GM12878 (cell line): ENCODE data around the gene EIF1. TPM values are rescaled to one million over a fixed set of nuclear protein-coding genes. Genes with fewer than 3 reads are reported as not detected.

ENCODE experiments used
- ATAC-seq: fragments of 200-7000 bp; cut with Tn5 transposase; 3 replicates; pipeline ENCODE4 v1.9.1; 2020; ENCODE audit warnings: mild to moderate bottlenecking, moderate library complexity
- BruUV-seq: library from RNA; stranded (reverse); fragments of 400-500 nt; replicated peaks from 2 replicates; lab custom pipeline; 2021; lab: Mats Ljungman, UMichigan
- CTCF ChIA-PET: fragments of 300-600 bp; sonication (Branson Sonifier 250); formaldehyde crosslinking; extraction: SDS; loops from one replicate; lab custom pipeline; 2021; ENCODE audit warnings: inconsistent platforms; lab: Yijun Ruan, JAX
- POLR2A ChIA-PET: fragments of 350-600 bp; formaldehyde crosslinking; extraction: SDS; loops from one replicate; lab custom pipeline; 2021; ENCODE audit warnings: inconsistent platforms; lab: Charles Lee
- RAD21 ChIA-PET: fragments of 300-600 bp; sonication (Branson Sonifier 250); formaldehyde crosslinking; loops from one replicate; lab custom pipeline; 2023; ENCODE audit warnings: antibody characterized with exemption; ENCODE audit not compliant: unreplicated experiment; lab: Charles Lee
- SMC1A ChIA-PET: fragments of 300-600 bp; sonication (Branson Sonifier 250); formaldehyde crosslinking; loops from one replicate; lab custom pipeline; 2023; ENCODE audit not compliant: unreplicated experiment, uncharacterized antibody; lab: Charles Lee
- DNase-seq: peaks from one replicate; pipeline ENCODE4 v3.0.0-alpha.2; 2011; ENCODE audit warnings: low read depth, low spot score
- FAIRE-seq: peaks from 3 replicates; lab custom pipeline; 2011; peaks lifted over from hg19 to GRCh38; lab: Jason Lieb, UNC
- H2AFZ ChIP-seq: 2 replicates; pipeline ENCODE4 v1.6.0; 2011; ENCODE audit warnings: low read depth, low read length, control low read depth; ENCODE audit not compliant: control insufficient read depth
- H3K27ac ChIP-seq: 2 replicates; pipeline ENCODE4 v1.5.1; 2011; ENCODE audit warnings: control low read depth; ENCODE audit not compliant: control insufficient read depth, insufficient read depth
- H3K27me3 ChIP-seq, 2 experiments: replicated peaks in 1 of 2; 2 replicates each; pipeline versions ENCODE4 v1.6.0 to v1.6.1; 2011; ENCODE audit warnings: low read length in 1 of 2; ENCODE audit not compliant: control insufficient read depth in 2 of 2, insufficient read depth in 2 of 2
- H3K36me3 ChIP-seq, 2 experiments: 2 replicates each; pipeline ENCODE4 v1.5.1; 2011; ENCODE audit warnings: low read length in 1 of 2; ENCODE audit not compliant: control insufficient read depth in 2 of 2, insufficient read depth in 2 of 2
- H3K4me1 ChIP-seq: 2 replicates; pipeline ENCODE4 v1.6.1; 2011; ENCODE audit warnings: mild to moderate bottlenecking, low read length, moderate library complexity, mixed read lengths; ENCODE audit not compliant: control insufficient read depth, insufficient read depth
- H3K4me2 ChIP-seq: 2 replicates; pipeline ENCODE4 v1.6.0; 2011; ENCODE audit warnings: control low read depth; ENCODE audit not compliant: control insufficient read depth, insufficient read depth
- H3K4me3 ChIP-seq: fragments of 200-600 bp; sonication (generic); 2 replicates; pipeline ENCODE4 v1.5.1; 2016
- H3K79me2 ChIP-seq: 2 replicates; pipeline ENCODE4 v1.6.0; 2011; ENCODE audit warnings: low read length; ENCODE audit not compliant: control insufficient read depth, insufficient read depth
- H3K9ac ChIP-seq: 2 replicates; pipeline ENCODE4 v1.8.0; 2011; ENCODE audit warnings: low read length, control low read depth, mixed read lengths; ENCODE audit not compliant: control insufficient read depth, insufficient read depth
- H3K9me3 ChIP-seq: replicated peaks from 3 replicates; pipeline ENCODE4 v1.5.1; 2011; ENCODE audit warnings: mild to moderate bottlenecking, low read length; ENCODE audit not compliant: control insufficient read depth, insufficient read depth
- H4K20me1 ChIP-seq: 2 replicates; pipeline ENCODE4 v1.6.0; 2011; ENCODE audit not compliant: control insufficient read depth, insufficient read depth
- CEBPZ ChIP-seq: fragments of 150-350 bp; IDR thresholded peaks from 2 replicates; pipeline ENCODE4 v1.6.1; 2016; ENCODE audit warnings: low read depth, low read length
- ELK1 ChIP-seq: IDR thresholded peaks from 2 replicates; pipeline ENCODE4 v1.6.1; 2012; ENCODE audit warnings: low read depth, low read length, improper control_type of control experiment
- FOXK2 ChIP-seq: fragments of 450-650 bp; IDR thresholded peaks from 2 replicates; pipeline ENCODE4 v1.6.1; 2017; ENCODE audit warnings: mild to moderate bottlenecking, moderate library complexity
- LARP7 ChIP-seq: fragments of 450-650 bp; IDR thresholded peaks from 2 replicates; pipeline ENCODE4 v1.6.1; 2017; ENCODE audit warnings: mild to moderate bottlenecking
- MTA2 ChIP-seq: fragments of 450-650 bp; IDR thresholded peaks from 2 replicates; pipeline ENCODE4 v1.6.1; 2016; ENCODE audit warnings: low read depth, mild to moderate bottlenecking, moderate library complexity
- PAX5 ChIP-seq: IDR thresholded peaks from 2 replicates; pipeline ENCODE4 v1.6.1; 2011; ENCODE audit warnings: low read depth, low read length, borderline replicate concordance
- PRDM15 ChIP-seq: fragments of 450-650 bp; formaldehyde crosslinking; IDR thresholded peaks from 2 replicates; pipeline ENCODE4 v1.4.0; 2020; ENCODE audit warnings: mild to moderate bottlenecking, moderate library complexity
- RCOR1 ChIP-seq: conservative IDR thresholded peaks from 2 replicates; pipeline ENCODE4 v1.6.1; 2012; ENCODE audit warnings: low read depth, low read length, improper control_type of control experiment
- SMARCA5 ChIP-seq: fragments of 450-650 bp; IDR thresholded peaks from 2 replicates; pipeline ENCODE4 v1.6.1; 2017; ENCODE audit warnings: mild to moderate bottlenecking
- TCF7 ChIP-seq: IDR thresholded peaks from 2 replicates; pipeline ENCODE4 v1.6.1; 2014; ENCODE audit warnings: antibody characterized with exemption, borderline replicate concordance
- ZBTB11 ChIP-seq: fragments of 450-650 bp; formaldehyde crosslinking; IDR thresholded peaks from 2 replicates; pipeline ENCODE4 v1.5.0; 2022; ENCODE audit warnings: mild to moderate bottlenecking, missing genetic modification characterization
- ZNF274 ChIP-seq: IDR thresholded peaks from one replicate; pipeline ENCODE4 v1.8.0; 2011; ENCODE audit not compliant: insufficient read length, insufficient read depth
- WGBS: methylation state at CpG from one replicate; pipeline ENCODE4 v1.1.6; 2016; ENCODE audit warnings: low lambda C conversion rate; ENCODE audit not compliant: insufficient replicate concordance, insufficient coverage; ENCODE audit errors: missing lambda C conversion rate; 5-methylcytosine and 5-hydroxymethylcytosine counted together
- in situ Hi-C: fragments of 300-500 bp; cut with MboI; formaldehyde crosslinking; loops from 9 replicates; pipeline ENCODE4 v1.14.3; 2018; ENCODE audit warnings: mixed read lengths
- intact Hi-C: fragments of 100-400 bp; cut with micrococcal nuclease; formaldehyde crosslinking; loops from one replicate; pipeline ENCODE4 v1.14.2; 2022; ENCODE audit not compliant: unreplicated experiment
- polyA plus RNA-seq, 11 experiments: library from polyadenylated mRNA; depleted of rRNA in 4 of 11; unstranded in 6 of 11; stranded (reverse) in 5 of 11; fragments of >200 nt; fragmentation: Nextera tagmentation in 4 of 11; fragmentation: Illumina TruSeq in 1 of 11; extraction: Ambion mirVana in 4 of 11; extraction: Trizol in 1 of 11; gene quantifications; 1 replicate in 1 of 11; 2 replicates in 10 of 11; pipeline versions ENCODE4 v1.2.1 to v1.2.3, GENCODE V29; 2011 to 2016; ENCODE audit warnings: inconsistent platforms in 2 of 11, missing spikeins in 2 of 11, low read depth in 1 of 11
- total RNA-seq, 4 experiments: library from RNA; depleted of rRNA in 3 of 4; stranded (reverse); fragments of >200 nt in 3 of 4; fragmentation: Illumina TruSeq in 1 of 4; extraction: Trizol in 1 of 4; gene quantifications; 2 replicates each; pipeline versions ENCODE4 v1.2.1 to v1.2.3, GENCODE V29; 2013 to 2021

EIF1 gene
- total and polyA plus RNA-seq, 10 of the 15 experiments (the other 5 are each of a cell fraction or from before 2014, with no cell fraction given), result 39.4 to 815 (median 480) TPM

GRCh38 chr17:41731836-41732235 is 43.2 kb downstream of the EIF1 start:
- SMC1A ChIA-PET, result no interaction called here
- no peaks in the 10 kb centered on the region for H3K4me1 ChIP-seq
- H3K9ac ChIP-seq, result no peak overlapping the region
- H3K27me3 ChIP-seq, result peaks cover 5 to 13% of the 10 kb centered on the region in 2 experiments; a peak in 3 of 4 replicates
- DNase-seq (no peak), FAIRE-seq (no peak), ATAC-seq (no peak)
- no peaks in the 10 kb centered on the region for H4K20me1 ChIP-seq
- intact Hi-C loops, result no loop called here
- H3K36me3 ChIP-seq, result no peaks in the 10 kb centered on the region
- no peaks in the 10 kb centered on the region for H3K79me2 ChIP-seq
- no peak overlapping the region for H2AFZ ChIP-seq
- CTCF ChIA-PET, result interaction anchor here (0.6 to 1.6 kb wide), 2 partner anchors 70 to 830 kb away, joined by 3 to 6 read pairs; no protein-coding TSS in a partner anchor
- POLR2A ChIA-PET, result no interaction called here
- H3K27ac ChIP-seq, result no peak overlapping the region
- no peak overlapping the region for H3K4me3 ChIP-seq
- 30% methylated on average over 3 of the region's 3 CpGs for WGBS
- no peaks in the 10 kb centered on the region for H3K9me3 ChIP-seq
- in situ Hi-C loops, result no loop called here
- no TSS peak for BruUV-seq
- H3K4me2 ChIP-seq, result no peak overlapping the region
- RAD21 ChIA-PET, result interaction anchor here (0.5 kb wide), 1 partner anchor 67 kb away, joined by 3 read pairs; no protein-coding TSS in a partner anchor
- TF ChIP-seq ZNF274 (no peak), TCF7 (no peak), CEBPZ (no peak), MTA2 (no peak), PAX5 (no peak), ELK1 (no peak), LARP7 (no peak), ZBTB11 (CRISPR knock-in tag) (no peak), SMARCA5 (no peak), FOXK2 (no peak), PRDM15 (CRISPR knock-in tag) (no peak), RCOR1 (no peak)
